Measurements from ENCODE around the gene IL19.

DNA sequence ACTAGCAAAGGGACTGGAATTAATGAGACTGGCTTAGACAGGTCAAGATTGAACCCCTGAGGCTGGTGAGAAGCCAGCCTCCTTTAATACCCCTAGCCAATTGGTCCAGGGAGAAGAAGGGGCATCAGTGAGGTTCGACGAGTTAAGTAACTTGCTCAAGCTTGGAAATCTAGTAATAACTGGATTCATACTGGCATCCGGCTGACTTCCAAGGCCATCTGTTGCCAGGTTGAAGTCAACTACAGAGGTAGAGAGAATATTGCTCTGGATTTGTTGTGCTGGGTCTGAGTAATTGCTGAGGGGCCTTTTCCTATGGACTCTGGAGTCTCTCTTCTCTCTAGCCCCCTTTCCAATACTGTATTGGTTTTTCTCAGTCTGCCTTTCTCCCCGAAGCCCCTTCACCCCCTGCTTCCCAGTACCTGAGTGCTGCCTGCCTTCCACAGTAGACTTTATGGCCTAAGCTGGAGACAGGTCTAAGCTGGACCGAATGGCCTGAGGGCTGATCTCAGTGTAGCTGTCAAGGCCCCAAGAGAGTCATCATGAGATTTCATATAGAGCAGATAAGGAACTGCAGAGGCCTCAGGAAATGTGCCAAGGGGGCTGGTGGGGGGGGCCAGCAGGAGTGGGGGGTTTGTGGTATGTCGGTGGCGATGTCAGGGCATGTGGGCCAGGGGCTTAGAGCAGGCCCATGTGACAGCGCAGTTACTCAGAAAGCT lies 42.4 kb upstream of the IL19 start:
- TF ChIP-seq, protein P1, sequence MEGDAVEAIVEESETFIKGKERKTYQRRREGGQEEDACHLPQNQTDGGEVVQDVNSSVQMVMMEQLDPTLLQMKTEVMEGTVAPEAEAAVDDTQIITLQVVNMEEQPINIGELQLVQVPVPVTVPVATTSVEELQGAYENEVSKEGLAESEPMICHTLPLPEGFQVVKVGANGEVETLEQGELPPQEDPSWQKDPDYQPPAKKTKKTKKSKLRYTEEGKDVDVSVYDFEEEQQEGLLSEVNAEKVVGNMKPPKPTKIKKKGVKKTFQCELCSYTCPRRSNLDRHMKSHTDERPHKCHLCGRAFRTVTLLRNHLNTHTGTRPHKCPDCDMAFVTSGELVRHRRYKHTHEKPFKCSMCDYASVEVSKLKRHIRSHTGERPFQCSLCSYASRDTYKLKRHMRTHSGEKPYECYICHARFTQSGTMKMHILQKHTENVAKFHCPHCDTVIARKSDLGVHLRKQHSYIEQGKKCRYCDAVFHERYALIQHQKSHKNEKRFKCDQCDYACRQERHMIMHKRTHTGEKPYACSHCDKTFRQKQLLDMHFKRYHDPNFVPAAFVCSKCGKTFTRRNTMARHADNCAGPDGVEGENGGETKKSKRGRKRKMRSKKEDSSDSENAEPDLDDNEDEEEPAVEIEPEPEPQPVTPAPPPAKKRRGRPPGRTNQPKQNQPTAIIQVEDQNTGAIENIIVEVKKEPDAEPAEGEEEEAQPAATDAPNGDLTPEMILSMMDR (IDR thresholded peaks at IDR 0.05) = no peak
- TF ChIP-seq EP300 (IDR thresholded peaks at IDR 0.05) = no peak
